Spleen (tissue), 7 donors: ENCODE results near the gene BRD3.

Source experiments
- POLR2A ChIP-seq, 3 donors: fragments of 450-650 bp; IDR thresholded peaks; one replicate each; pipeline ENCODE4 v1.5.1; 2017; ENCODE audit warnings: antibody characterized with exemption in 3 of 3, mild to moderate bottlenecking in 1 of 3
- POLR2AphosphoS5 ChIP-seq, 3 donors: sonication (generic); formaldehyde crosslinking; IDR thresholded peaks; one replicate each; pipeline ENCODE4 v1.5.1; 2017; ENCODE audit warnings: antibody characterized with exemption in 3 of 3
- TF ChIP-seq, protein P1 (sequence below), 11 experiments: fragments of 200-600 bp in 7 of 11; fragments of 450-650 bp in 4 of 11; sonication (generic) in 4 of 11; IDR thresholded peaks in 8 of 11; conservative IDR thresholded peaks in 3 of 11; 1 replicate in 7 of 11; 2 replicates in 4 of 11; pipeline versions ENCODE4 v1.4.0 to v1.8.0; 2016 to 2021; ENCODE audit warnings: antibody characterized with exemption in 11 of 11, inconsistent platforms in 4 of 11, mild to moderate bottlenecking in 1 of 11
- donor health status: DM: no; HTN: no; CAD: no; lungs with moderate emphysema.
- donor health status: DM: no; HTN: no; CAD: no.
- donor health status: DM: no; HTN: no; CAD: no.

DNA sequence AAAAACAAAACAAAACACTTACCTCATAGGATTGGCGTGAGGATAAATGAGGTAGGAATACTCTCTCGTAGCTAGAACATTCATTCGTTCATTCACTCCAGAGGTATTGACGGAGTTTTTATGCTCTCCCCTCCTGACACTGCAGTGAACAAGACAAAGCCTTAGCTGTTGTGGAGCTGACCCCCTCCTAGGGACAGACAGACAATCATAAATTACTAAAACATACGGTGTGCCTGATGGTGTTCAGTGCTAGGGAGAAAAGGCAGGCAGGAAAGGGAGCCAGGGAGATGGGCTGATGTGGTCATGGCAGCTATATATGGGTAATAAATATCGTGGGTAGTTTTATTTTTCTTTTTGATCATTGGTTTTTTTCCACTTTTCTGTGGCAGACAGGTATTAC lies 5.7 kb upstream of the BRD3 start:
- no peak for TF ChIP-seq POLR2AphosphoS5 (IDR thresholded peaks at IDR 0.05)
- TF ChIP-seq, protein P1, sequence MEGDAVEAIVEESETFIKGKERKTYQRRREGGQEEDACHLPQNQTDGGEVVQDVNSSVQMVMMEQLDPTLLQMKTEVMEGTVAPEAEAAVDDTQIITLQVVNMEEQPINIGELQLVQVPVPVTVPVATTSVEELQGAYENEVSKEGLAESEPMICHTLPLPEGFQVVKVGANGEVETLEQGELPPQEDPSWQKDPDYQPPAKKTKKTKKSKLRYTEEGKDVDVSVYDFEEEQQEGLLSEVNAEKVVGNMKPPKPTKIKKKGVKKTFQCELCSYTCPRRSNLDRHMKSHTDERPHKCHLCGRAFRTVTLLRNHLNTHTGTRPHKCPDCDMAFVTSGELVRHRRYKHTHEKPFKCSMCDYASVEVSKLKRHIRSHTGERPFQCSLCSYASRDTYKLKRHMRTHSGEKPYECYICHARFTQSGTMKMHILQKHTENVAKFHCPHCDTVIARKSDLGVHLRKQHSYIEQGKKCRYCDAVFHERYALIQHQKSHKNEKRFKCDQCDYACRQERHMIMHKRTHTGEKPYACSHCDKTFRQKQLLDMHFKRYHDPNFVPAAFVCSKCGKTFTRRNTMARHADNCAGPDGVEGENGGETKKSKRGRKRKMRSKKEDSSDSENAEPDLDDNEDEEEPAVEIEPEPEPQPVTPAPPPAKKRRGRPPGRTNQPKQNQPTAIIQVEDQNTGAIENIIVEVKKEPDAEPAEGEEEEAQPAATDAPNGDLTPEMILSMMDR (IDR thresholded peaks at IDR 0.05 in 8 of 11, conservative IDR thresholded peaks at IDR 0.05 in 3 of 11) = no peak
- TF ChIP-seq POLR2A (IDR thresholded peaks at IDR 0.05) = no peak
